Dermis microvascular lymphatic vessel endothelial cell (primary cell): Measurements from ENCODE around the gene CTDNEP1. TPM values are rescaled to one million over a fixed set of nuclear protein-coding genes. Genes with fewer than 3 reads are reported as not detected.
"Not testable (repeated sequence)": the region's sequence is repeated elsewhere in the genome, so short reads cannot be mapped to it uniquely, and the experiment has no call there.

Source experiments
- DNase-seq, 2 donors: peaks; one replicate each; pipeline versions ENCODE4 v3.0.0 to v3.0.0-alpha.2; 2010; ENCODE audit warnings: low read depth in 2 of 2
- total RNA-seq: library from RNA; depleted of rRNA; stranded (reverse); fragments of >200 nt; gene quantifications from 2 replicates; pipeline ENCODE4 v1.2.1, GENCODE V29; 2014

The CTDNEP1 gene
- total RNA-seq, 1 donor from 2014 or later: 25.9 TPM

GRCh38 chr17:7249214-7249613, 2.3 kb downstream of the CTDNEP1 start:
- DNase-seq: no peak

- DNase-seq: no peak
Measured at GRCh38 chr17:7248796-7249195, 2.7 kb downstream of the CTDNEP1 start.

GRCh38 chr17:7246779-7247178, 4.8 kb downstream of the CTDNEP1 start:
- no peak for DNase-seq

- not testable (repeated sequence) for DNase-seq
Measured at GRCh38 chr17:7243838-7244237, 7.7 kb downstream of the CTDNEP1 start.

- DNase-seq: no peak
Measured at GRCh38 chr17:7243453-7243729, 8.1 kb downstream of the CTDNEP1 start.

GRCh38 chr17:7242717-7243452, 8.6 kb downstream of the CTDNEP1 start:
- DNase-seq: peak; percentile 94 to 98

GRCh38 chr17:7241783-7242716, 9.5 kb downstream of the CTDNEP1 start, which contains the start of gene GABARAP:
Gene GABARAP (minus strand): TSS chr17:7242449. CDS start chr17:7242330, 119 bp downstream.
- DNase-seq: peak; percentile 82 to 95

- no peak for DNase-seq
Measured at GRCh38 chr17:7241090-7241733, 10.3 kb downstream of the CTDNEP1 start.

GRCh38 chr17:7240375-7240774, 11.2 kb downstream of the CTDNEP1 start:
- no peak for DNase-seq

GRCh38 chr17:7239091-7240027, 12.2 kb downstream of the CTDNEP1 start, which contains the start of gene PHF23:
Gene PHF23 (minus strand): TSS chr17:7239457. CDS start chr17:7239279, 178 bp downstream.
- peak; percentile 99 for DNase-seq

GRCh38 chr17:7238420-7239090, 13.0 kb downstream of the CTDNEP1 start:
- DNase-seq: peak in 1 of 2 donors; percentile 58

GRCh38 chr17:7237761-7238419, 13.6 kb downstream of the CTDNEP1 start:
- DNase-seq: peak in 1 of 2 donors; percentile 66

- DNase-seq: no peak
Measured at GRCh38 chr17:7237266-7237760, 14.2 kb downstream of the CTDNEP1 start.

- no peak for DNase-seq
Measured at GRCh38 chr17:7236808-7237207, 14.7 kb downstream of the CTDNEP1 start.

GRCh38 chr17:7235693-7236665, 15.6 kb downstream of the CTDNEP1 start:
- DNase-seq: peak in 1 of 2 donors; percentile 35

- peak; percentile 88 to 96 for DNase-seq
Measured at GRCh38 chr17:7234083-7234951, 17.2 kb downstream of the CTDNEP1 start, which contains the start of gene DVL2. Gene DVL2 (minus strand): TSS chr17:7234517. CDS start chr17:7234262, 255 bp downstream.

- DNase-seq: no peak
Measured at GRCh38 chr17:7233701-7234082, 17.8 kb downstream of the CTDNEP1 start.
